Subcutaneous abdominal adipose tissue (tissue), 5 donors: ENCODE data around the gene ARSB.

Experiments
- H3K27ac ChIP-seq: one replicate; pipeline ENCODE4 v1.7.0; 2013; ENCODE audit warnings: low read depth, mild to moderate bottlenecking, inconsistent platforms, low read length, moderate library complexity
- H3K27me3 ChIP-seq, 5 donors: one replicate each; pipeline ENCODE4 v1.7.0; 2013; ENCODE audit warnings: low read length in 5 of 5, inconsistent platforms in 1 of 5; ENCODE audit not compliant: control insufficient read depth in 5 of 5, insufficient read depth in 4 of 5
- H3K36me3 ChIP-seq, 5 donors: one replicate each; pipeline ENCODE4 v1.7.0; 2013; ENCODE audit warnings: low read length in 5 of 5; ENCODE audit not compliant: control insufficient read depth in 5 of 5, insufficient read depth in 5 of 5
- H3K4me1 ChIP-seq, 5 donors: one replicate each; pipeline ENCODE4 v1.7.0; 2013; ENCODE audit warnings: low read length in 5 of 5, mild to moderate bottlenecking in 3 of 5, moderate library complexity in 1 of 5; ENCODE audit not compliant: control insufficient read depth in 5 of 5, insufficient read depth in 5 of 5
- H3K4me3 ChIP-seq, 5 donors: one replicate each; pipeline ENCODE4 v1.7.0; 2013; ENCODE audit warnings: low read length in 5 of 5, low read depth in 1 of 5
- H3K9ac ChIP-seq, 5 donors: one replicate each; pipeline ENCODE4 v1.7.0; 2013; ENCODE audit warnings: low read length in 5 of 5, mild to moderate bottlenecking in 4 of 5, moderate library complexity in 3 of 5
- H3K9me3 ChIP-seq, 5 donors: one replicate each; pipeline ENCODE4 v1.7.0; 2013; ENCODE audit warnings: low read length in 5 of 5; ENCODE audit not compliant: control insufficient read depth in 5 of 5
- donor health status: healthy.
- donor health status: healthy.
- donor health status: healthy.
- donor health status: healthy.
- donor health status: healthy.

The ARSB gene

DNA sequence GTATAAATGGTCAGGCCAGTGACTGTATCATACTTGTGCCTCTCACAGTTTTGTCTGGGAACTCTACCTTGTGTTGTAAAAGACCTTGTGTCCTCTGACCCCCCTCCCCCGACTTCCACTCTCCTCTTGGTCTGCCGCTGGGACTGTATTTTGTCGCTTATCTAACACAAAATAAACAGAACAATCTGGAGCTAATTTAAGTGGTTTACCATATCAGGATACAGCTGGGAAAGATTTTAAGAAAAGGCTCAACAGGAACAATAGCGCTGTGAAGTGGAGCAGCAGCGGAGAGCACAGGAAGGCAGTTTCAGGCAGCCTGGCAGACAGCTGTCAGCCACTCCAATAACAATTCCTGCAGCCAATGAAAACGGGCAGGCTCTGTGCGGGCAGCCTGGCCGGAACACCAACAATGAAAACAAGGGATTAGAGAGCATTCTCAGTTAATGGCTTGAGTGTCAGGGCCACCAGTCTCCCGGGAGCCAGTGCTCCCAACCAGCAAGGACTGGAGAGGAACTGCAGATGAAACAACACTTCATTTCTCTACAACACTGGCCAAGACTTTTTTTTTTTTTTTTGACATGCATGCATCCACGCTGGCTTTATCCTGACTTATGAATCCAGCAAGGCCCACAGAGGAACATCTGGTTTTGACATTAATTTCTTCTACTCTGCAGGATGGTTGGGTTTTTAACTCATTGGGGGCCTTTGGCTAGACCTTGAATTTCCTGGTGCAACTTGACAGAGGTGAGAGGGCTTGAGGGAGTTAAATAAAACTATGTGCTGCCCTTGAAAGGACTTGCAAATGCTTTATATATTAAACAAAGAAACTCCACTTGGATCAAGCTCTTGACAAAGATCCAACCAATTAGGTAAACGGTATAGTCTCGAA, 76.7 kb downstream of the ARSB start:
- Histone ChIP-seq H3K27ac (peak overlapping the region; percentile 73), H3K4me3 (peak overlapping the region; percentile 12 to 68 (median 43)), H3K27me3 (no peaks in the 10 kb centered on the region), H3K4me1 (peaks cover 3 to 55% (median 33%) of the 10 kb centered on the region in 5 donors), H3K9me3 (no peaks in the 10 kb centered on the region), H3K9ac (peak overlapping the region in 1 of 5 donors; percentile 52), H3K36me3 (no peaks in the 10 kb centered on the region)

DNA sequence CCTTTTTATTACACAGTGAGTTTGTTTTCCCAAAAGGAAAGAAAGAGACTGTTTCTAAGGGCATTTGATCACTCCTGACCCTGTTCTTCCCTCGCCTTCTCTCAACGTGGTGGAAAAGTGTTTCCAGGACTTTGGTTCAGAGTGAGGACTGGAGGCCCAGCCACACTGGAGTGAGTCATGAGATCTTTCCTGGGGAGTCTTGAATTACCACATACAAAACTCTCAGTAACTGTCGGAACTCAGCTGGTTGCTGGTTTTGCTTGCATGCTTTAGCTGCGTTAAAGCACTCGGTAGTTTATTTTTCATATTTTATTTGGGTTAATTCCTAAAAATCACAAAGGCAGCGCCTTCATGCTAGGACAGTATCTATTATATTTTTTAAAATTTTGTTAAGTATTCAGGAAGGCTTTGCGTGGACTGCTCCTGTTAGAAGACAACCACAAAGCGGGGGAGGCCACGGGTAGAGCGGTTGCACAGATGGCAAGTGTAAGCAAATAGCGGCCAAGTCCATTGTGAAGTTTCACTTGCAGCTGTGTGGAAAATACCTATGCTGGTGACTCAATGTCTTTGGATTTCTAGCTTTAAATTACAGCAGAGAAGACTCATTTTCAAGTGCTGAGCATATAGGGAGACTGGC, 77.7 kb downstream of the ARSB start:
- Histone ChIP-seq H3K4me1 (peaks cover 3 to 52% (median 33%) of the 10 kb centered on the region in 5 donors), H3K4me3 (peak overlapping the region in 2 of 5 donors; percentile 43 to 68), H3K9ac (no peak overlapping the region)

DNA sequence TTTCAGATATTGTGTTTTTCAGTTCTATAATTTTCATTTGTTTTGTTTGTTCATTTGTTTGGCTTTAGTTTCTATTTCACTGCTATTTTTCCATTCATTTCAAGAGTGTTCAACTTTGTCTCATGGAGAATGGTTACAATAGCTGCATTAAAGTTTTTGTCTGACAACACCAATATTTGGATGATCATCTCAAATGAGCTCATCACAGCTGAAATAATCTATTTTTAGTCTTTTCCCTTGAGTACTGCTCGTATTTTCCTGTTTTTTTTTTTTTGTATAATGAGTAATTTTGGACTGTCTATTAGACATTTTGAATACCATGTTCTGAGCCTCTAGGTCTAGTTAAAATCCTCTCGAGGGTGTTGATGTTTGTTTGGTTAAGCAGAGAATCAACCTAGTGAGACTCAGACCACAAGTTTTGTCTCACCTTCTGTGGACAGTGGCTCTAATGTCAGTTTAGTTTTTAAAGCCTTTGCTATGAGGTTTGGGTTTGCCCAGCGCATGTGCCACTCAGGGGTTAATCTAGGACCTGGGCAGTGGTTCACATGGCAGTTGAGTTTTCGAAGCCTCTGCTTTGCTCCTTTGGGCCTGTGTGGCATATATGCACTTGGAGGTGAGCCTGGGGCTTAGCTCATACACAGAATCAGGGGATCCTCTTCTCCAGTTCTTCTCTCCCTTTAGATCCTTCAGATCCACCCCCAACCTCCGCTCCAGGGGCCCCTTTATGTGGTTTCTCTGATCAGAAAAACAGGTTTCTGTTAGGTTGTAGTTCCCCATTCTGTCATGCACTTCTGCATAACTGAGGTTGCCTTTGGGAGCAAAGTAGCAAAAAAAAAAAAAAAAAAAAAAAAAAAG, 79.8 kb downstream of the ARSB start:
- H3K9me3 ChIP-seq: no peaks in the 10 kb centered on the region
- H3K4me3 ChIP-seq: no peak overlapping the region
- H3K36me3 ChIP-seq: no peaks in the 10 kb centered on the region
- no peaks in the 10 kb centered on the region for H3K27me3 ChIP-seq
- peaks cover 3 to 47% (median 33%) of the 10 kb centered on the region in 5 donors for H3K4me1 ChIP-seq
- H3K27ac ChIP-seq: no peak overlapping the region
- H3K9ac ChIP-seq: no peak overlapping the region

More for the DNA sequence above, 77.7 kb downstream of the ARSB start:
- Histone ChIP-seq H3K27ac (peak overlapping the region; percentile 73), H3K9me3 (no peaks in the 10 kb centered on the region), H3K36me3 (no peaks in the 10 kb centered on the region), H3K27me3 (no peaks in the 10 kb centered on the region)

DNA sequence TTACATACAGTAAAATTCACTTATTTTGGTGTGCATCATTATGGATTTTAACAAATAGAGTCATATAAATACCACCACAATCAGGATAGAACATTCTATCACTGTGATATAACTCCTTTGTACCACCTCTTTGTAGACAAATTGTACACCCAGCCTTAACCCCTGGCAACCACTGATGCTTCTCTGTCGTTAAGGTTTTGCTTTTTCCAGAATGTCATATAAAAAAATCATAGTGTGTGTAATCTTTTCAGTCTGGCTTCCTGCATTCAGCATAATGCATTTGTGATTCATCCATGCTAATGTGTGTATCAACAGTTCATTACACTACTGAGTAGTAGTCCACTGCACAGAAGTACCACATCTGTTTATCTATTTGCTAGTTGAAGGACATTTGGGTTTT, 81.2 kb downstream of the ARSB start:
- no peak overlapping the region for H3K27ac ChIP-seq
- H3K27me3 ChIP-seq: no peaks in the 10 kb centered on the region
- peaks cover 3 to 38% (median 31%) of the 10 kb centered on the region in 5 donors for H3K4me1 ChIP-seq

DNA sequence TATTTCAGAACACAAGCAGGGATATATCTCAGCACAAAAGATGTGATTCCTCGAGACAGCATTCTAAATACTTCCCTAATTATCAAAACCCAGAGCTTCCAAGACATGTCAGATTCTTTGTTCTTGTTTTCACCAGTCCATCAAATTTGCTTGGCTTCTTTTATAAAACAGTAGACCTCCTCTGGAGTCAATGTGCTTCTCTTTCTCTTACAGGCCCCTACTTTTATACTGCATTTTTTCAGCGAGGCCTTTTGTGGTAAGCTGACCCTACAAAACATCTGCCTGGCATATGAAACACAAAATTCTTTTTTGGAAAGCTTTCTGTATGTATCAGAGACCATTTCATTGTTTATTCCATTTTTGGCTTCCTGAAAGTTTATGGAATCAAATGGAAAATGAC, 81.8 kb downstream of the ARSB start:
- Histone ChIP-seq H3K4me1 (peaks cover 3 to 32% (median 26%) of the 10 kb centered on the region in 5 donors), H3K36me3 (no peaks in the 10 kb centered on the region), H3K27me3 (no peaks in the 10 kb centered on the region), H3K9ac (no peak overlapping the region), H3K27ac (no peak overlapping the region), H3K9me3 (peaks cover 0 to 9% (median 7%) of the 10 kb centered on the region in 5 donors), H3K4me3 (no peak overlapping the region)

More for the DNA sequence above, 81.2 kb downstream of the ARSB start:
- Histone ChIP-seq H3K4me3 (no peak overlapping the region), H3K36me3 (no peaks in the 10 kb centered on the region), H3K9me3 (peaks cover 0 to 5% (median 3%) of the 10 kb centered on the region in 5 donors), H3K9ac (no peak overlapping the region)

DNA sequence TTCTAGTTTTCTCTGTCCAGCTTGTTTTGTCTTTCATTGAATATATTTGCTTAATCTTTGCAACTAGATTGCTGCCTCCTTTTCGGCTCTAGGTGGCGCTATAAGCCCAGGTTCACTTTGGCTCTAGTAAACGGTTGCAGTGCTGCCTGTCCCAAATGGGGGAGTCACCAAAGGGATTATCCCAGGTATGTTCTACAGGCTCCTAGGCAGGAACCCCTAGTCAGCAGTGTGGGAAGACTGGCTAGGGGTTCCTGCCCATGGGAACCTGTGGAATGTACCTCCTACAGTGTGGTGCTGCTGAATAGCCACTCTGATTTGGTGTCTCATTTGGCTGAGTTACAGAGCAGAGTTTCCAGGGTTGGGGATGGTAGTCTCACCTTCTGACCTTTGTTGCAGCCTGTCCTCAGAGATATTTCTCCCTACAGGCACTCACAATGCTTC, 85.2 kb downstream of the ARSB start:
- Histone ChIP-seq H3K27ac (no peak overlapping the region), H3K27me3 (no peaks in the 10 kb centered on the region), H3K9ac (no peak overlapping the region), H3K9me3 (peaks cover 0 to 9% (median 7%) of the 10 kb centered on the region in 5 donors), H3K4me1 (peaks cover 4 to 12% (median 10%) of the 10 kb centered on the region in 5 donors), H3K36me3 (no peaks in the 10 kb centered on the region), H3K4me3 (no peak overlapping the region)

DNA sequence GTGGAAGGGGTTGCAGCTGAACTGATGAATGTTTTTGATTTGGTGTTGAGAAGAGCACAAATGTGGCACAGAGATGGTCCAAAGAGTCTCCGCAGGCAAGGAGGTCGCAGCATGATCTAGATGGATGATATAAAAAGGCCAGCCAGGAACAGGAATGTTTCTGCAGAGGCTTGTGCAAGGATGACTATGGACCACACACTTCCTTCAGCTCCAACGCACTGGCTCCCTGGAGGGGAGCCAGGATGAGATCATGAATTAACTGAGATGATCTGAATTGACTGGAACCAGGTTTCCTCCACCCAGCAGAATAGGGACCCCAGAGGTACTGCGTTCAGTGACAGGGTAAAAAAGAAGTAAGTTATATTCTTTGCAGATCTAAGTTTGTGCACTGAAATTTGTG, 89.0 kb downstream of the ARSB start:
- Histone ChIP-seq H3K36me3 (no peaks in the 10 kb centered on the region), H3K9me3 (peaks cover 0 to 9% (median 7%) of the 10 kb centered on the region in 5 donors), H3K27ac (no peak overlapping the region), H3K4me1 (peaks cover 4 to 12% (median 10%) of the 10 kb centered on the region in 5 donors), H3K9ac (no peak overlapping the region), H3K4me3 (no peak overlapping the region), H3K27me3 (no peaks in the 10 kb centered on the region)

DNA sequence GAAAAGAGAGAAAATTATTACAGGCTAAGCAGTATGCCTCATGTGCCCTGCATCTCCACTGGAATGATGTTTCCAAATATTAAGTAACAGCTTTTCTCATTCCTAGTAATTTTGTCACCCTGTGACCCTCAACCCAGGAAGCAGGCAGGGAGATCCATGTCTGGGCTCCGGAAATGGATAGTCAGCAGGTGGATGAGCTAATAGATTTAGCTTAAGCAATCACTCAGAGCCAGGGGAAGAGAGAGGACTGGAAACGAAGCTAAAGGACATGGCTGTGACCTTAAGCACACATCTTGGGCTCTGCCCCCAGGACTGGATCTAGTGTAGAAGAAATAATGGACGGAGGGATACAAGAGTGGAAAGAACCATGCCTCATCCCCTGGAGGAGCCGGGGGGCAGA, 89.5 kb downstream of the ARSB start:
- Histone ChIP-seq H3K4me1 (peaks cover 4 to 12% (median 10%) of the 10 kb centered on the region in 5 donors), H3K9me3 (peaks cover 0 to 9% (median 7%) of the 10 kb centered on the region in 5 donors), H3K4me3 (no peak overlapping the region), H3K9ac (no peak overlapping the region), H3K27ac (no peak overlapping the region), H3K27me3 (no peaks in the 10 kb centered on the region), H3K36me3 (no peaks in the 10 kb centered on the region)

DNA sequence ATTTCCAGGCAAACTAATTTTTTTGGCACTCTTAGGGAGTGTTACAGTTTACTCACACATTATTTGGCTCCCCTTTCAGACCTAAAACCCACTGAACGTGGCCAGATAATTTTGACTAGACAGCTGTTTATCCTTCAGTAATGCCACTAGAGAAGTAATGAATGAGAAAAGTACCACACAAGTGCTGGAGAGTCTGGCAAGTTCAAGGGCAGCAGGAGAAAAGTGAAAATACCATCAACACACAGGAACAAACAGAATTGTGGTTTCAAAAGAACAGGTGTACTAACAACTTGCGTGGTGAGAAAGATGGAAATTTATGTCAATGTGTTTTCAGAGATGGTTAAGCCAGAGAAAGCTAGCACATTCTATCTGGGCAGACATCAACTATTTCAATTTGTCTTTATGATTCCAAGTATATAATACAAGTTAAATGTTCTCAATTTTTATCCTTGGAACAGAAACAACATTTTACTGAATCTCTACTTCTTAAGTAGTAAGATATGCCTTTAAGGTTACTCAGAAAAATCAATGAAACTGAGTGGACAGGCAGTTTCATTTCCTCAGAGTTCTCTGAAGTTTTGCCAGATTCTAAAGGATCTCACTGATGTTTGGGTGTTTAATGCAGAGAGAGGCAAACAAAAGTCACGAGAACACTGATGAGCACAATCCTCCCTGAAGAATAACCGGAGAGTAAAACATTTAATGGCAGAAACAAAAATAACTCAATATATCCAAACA, 91.0 kb downstream of the ARSB start:
- no peak overlapping the region for H3K27ac ChIP-seq
- H3K9me3 ChIP-seq: peaks cover 0 to 8% (median 6%) of the 10 kb centered on the region in 5 donors
- peaks cover 4 to 12% (median 10%) of the 10 kb centered on the region in 5 donors for H3K4me1 ChIP-seq
- no peak overlapping the region for H3K9ac ChIP-seq
- H3K27me3 ChIP-seq: no peaks in the 10 kb centered on the region
- H3K4me3 ChIP-seq: no peak overlapping the region
- no peaks in the 10 kb centered on the region for H3K36me3 ChIP-seq
